Neural crest cell (in vitro differentiated cells): ENCODE measurements around the gene PDZD7. TPM values are rescaled to one million over a fixed set of nuclear protein-coding genes. Genes with fewer than 3 reads are reported as not detected.

ENCODE experiments used
- DNase-seq: peaks from one replicate; pipeline ENCODE4 v3.0.0; 2021; ENCODE audit warnings: low read depth, mixed read lengths, low spot score
- H3K27ac Mint-ChIP-seq: one replicate; pipeline ENCODE4 v1.8.0; 2021; ENCODE audit warnings: mild to moderate bottlenecking, mixed read lengths; ENCODE audit not compliant: unreplicated experiment
- H3K27me3 Mint-ChIP-seq: 2 replicates; pipeline ENCODE4 v1.8.0; 2021; ENCODE audit warnings: low read depth, mild to moderate bottlenecking, mixed read lengths
- H3K36me3 Mint-ChIP-seq: 2 replicates; pipeline ENCODE4 v1.8.0; 2021; ENCODE audit warnings: low read depth, mild to moderate bottlenecking, mixed read lengths
- H3K4me1 Mint-ChIP-seq: 2 replicates; pipeline ENCODE4 v1.8.0; 2021; ENCODE audit warnings: mixed read lengths
- H3K4me3 Mint-ChIP-seq: one replicate; pipeline ENCODE4 v1.8.0; 2021; ENCODE audit warnings: mild to moderate bottlenecking, mixed read lengths
- H3K9me3 Mint-ChIP-seq: 2 replicates; pipeline ENCODE4 v1.8.0; 2021; ENCODE audit warnings: mixed read lengths
- total RNA-seq: library from RNA; stranded (reverse); gene quantifications from 2 replicates; pipeline ENCODE4 v1.2.1, GENCODE V29; 2021
- TF ChIP-seq, protein P1 (sequence below): fragments of 200-600 bp; sonication (generic); conservative IDR thresholded peaks from 2 replicates; pipeline ENCODE4 v1.5.0; 2021; ENCODE audit warnings: antibody characterized with exemption, mild to moderate bottlenecking

The PDZD7 gene
- total RNA-seq, 1 donor from 2014 or later, result 0.68 TPM

DNA sequence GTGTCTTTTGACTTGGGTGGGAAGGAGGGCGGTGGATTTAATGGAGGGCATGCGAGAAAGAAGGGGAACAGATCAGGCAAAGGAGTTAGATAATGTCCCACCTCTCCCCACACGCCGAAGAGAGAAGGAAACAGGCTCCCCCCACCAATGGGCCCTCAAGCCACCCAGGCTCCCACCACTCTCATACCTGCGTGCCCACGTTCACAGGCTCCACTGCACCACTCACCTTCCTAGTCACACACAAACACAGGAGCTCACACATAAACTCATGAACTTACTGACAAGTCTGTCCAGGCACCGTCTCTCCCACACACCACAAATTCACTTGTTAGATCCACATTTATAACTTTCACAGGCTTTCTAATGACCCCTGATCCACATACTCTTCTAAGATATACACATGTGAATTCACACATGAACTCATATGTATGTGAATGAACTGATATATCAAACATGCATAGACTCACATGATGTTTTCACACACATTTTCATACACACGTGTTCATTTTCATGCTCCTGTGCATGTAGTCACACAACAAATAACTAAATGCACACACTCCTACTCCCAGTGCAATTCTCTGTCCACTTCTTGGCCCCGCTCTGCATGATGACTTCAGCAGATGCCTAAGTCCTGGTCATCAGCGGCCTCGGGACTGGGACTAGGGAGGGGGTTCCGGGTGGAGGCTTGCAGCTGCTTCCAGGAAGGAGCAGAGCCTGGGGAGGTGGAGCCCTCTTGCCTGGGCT lies 29.8 kb downstream of the PDZD7 start:
- H3K27me3 Mint-ChIP-seq, result peaks cover 2% of the 10 kb centered on the region
- peaks cover 29% of the 10 kb centered on the region for H3K4me1 Mint-ChIP-seq
- no peak for DNase-seq
- peak overlapping the region; percentile 51 for H3K27ac Mint-ChIP-seq
- H3K4me3 Mint-ChIP-seq, result peak overlapping the region; percentile 89
- TF ChIP-seq, protein P1, sequence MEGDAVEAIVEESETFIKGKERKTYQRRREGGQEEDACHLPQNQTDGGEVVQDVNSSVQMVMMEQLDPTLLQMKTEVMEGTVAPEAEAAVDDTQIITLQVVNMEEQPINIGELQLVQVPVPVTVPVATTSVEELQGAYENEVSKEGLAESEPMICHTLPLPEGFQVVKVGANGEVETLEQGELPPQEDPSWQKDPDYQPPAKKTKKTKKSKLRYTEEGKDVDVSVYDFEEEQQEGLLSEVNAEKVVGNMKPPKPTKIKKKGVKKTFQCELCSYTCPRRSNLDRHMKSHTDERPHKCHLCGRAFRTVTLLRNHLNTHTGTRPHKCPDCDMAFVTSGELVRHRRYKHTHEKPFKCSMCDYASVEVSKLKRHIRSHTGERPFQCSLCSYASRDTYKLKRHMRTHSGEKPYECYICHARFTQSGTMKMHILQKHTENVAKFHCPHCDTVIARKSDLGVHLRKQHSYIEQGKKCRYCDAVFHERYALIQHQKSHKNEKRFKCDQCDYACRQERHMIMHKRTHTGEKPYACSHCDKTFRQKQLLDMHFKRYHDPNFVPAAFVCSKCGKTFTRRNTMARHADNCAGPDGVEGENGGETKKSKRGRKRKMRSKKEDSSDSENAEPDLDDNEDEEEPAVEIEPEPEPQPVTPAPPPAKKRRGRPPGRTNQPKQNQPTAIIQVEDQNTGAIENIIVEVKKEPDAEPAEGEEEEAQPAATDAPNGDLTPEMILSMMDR, result no peak
- H3K36me3 Mint-ChIP-seq, result no peaks in the 10 kb centered on the region
- H3K9me3 Mint-ChIP-seq, result no peaks in the 10 kb centered on the region

DNA sequence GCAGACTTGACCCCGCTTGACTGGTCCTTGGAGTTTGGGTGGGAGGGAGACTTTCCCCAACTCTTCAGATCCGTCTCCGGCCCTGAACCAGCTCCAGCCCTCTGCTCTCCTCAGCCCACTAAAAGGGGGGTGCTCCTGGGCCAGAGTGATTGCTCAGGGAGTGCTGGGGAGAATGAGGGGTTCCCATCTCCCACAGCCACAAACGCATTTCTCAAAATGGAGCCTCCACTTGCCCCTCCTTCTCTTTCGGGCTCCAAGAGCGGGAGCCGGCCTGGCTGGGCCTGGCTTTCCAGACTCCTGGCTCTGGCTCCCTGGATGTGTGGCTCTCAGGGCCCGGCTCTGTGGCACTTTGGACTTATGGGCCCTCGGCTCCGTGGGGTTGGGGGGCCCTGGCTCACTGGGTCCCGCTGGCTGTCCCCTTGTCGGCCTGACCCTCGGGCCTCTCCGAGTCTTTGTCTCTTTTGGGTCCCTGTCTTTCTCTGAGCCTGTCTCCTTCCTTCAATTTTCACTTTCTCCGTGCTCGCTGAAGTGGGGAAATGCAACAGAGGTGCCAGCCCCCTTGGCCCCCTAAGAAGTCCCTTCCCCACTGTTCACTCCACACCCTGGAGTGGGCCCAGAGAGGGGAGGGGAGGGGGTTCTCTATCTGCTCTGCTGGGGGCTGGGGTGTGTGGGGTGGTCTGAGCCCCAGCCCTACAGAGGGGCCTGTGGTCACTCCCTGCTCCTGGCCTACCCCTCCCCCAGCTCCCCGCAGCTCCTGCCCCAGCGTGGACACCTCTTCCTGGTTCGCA lies 30.6 kb downstream of the PDZD7 start:
- TF ChIP-seq, protein P1, result no peak
- Mint-ChIP-seq H3K9me3 (no peaks in the 10 kb centered on the region), H3K4me1 (peaks cover 29% of the 10 kb centered on the region), H3K36me3 (no peaks in the 10 kb centered on the region), H3K27ac (peak overlapping the region; percentile 98), H3K27me3 (peaks cover 2% of the 10 kb centered on the region), H3K4me3 (peak overlapping the region; percentile 89)
- no peak for DNase-seq

- TF ChIP-seq, protein P1, result no peak
- H3K9me3 Mint-ChIP-seq, result no peaks in the 10 kb centered on the region
- peaks cover 2% of the 10 kb centered on the region for H3K27me3 Mint-ChIP-seq
- H3K4me3 Mint-ChIP-seq, result peak within 1 kb of the TSS; percentile 90
- H3K36me3 Mint-ChIP-seq, result no peaks in the 10 kb centered on the region
- H3K4me1 Mint-ChIP-seq, result peaks cover 30% of the 10 kb centered on the region
- DNase-seq, result no peak
- H3K27ac Mint-ChIP-seq, result peak within 1 kb of the TSS; percentile 98
Observed at GRCh38 chr10:100999742-101000126, 31.2 kb downstream of the PDZD7 start, which contains the start of gene LZTS2. TSS of gene LZTS2 (plus strand) at chr10:100999808. CDS start at chr10:101002539, 2,731 bp downstream.

DNA sequence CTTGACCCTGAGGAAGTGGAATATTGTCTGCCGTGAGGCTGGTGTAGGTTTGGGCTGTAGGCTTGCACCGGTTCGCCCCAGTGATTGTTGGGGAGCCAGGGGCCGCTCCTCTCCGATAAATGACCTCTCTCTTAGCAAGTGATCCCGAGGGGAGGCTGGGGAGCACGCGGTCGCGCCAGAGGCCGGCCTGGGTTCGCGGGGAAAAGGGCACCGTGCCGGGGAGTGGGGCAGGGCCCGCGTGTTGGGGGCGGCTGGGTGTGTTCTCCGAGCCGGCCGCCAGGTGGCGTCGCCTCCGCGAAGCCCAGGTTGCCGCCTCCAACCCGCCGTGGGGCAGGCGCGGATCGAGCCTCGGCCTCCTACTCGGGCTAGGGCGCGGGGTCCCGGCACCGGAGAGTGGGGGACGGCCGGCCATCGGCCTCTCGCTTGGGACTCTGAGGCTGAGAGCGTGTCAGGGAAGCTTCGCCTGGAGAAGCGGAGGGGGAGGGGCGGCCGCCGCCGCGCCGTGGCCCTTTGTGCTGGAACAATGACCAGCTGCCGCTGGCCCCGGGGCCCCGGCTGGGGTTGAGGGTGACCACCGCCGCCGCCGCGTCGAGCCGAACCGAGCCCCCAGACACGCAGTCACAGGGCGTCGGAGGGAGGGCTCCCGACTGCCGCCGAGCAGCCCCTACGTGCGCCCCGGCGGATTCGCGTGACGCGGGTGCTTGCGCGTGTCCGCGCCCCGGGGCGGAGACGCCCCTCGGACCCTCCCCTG lies 31.8 kb downstream of the PDZD7 start:
- Mint-ChIP-seq H3K36me3 (peaks cover 4% of the 10 kb centered on the region), H3K4me1 (peaks cover 36% of the 10 kb centered on the region), H3K27ac (peak overlapping the region; percentile 92), H3K4me3 (peak overlapping the region; percentile 90), H3K9me3 (no peaks in the 10 kb centered on the region), H3K27me3 (peaks cover 2% of the 10 kb centered on the region)
- peak; percentile 79 for DNase-seq
- TF ChIP-seq, protein P1, result peak; percentile 98
